ENCODE measurements around the gene CHAD. TPM values are rescaled to one million over a fixed set of nuclear protein-coding genes. Genes with fewer than 3 reads are reported as not detected.

Gene CHAD
- total and polyA plus RNA-seq, 2 of the 13 experiments (the other 11 are each of a cell fraction or from before 2014, with no cell fraction given), result 1.4 TPM; not detected in 1

GRCh38 chr17:50423553-50424159 lies 45.0 kb downstream of the CHAD start (continued):
- TF ChIP-seq NFE2L2 (IDR thresholded peaks at IDR 0.05; ENCODE audit: low read length), result peak; percentile 21; the same call in 1 of the 2 replicates
- TF ChIP-seq ZNF136 (CRISPR knock-in tag; IDR thresholded peaks at IDR 0.05; ENCODE audit: low read depth), result no peak
- peak; percentile 79 for TF ChIP-seq CHD4 (IDR thresholded peaks at IDR 0.05; ENCODE audit: borderline replicate concordance, low read length)
- TF ChIP-seq BORCS8-MEF2B (CRISPR knock-in tag; IDR thresholded peaks at IDR 0.05), result no peak
- no peak for TF ChIP-seq AKAP8 (CRISPR knock-in tag; IDR thresholded peaks at IDR 0.05)
- TF ChIP-seq ZNF3 (CRISPR knock-in tag; IDR thresholded peaks at IDR 0.05), result peak; percentile 40; the same call in 1 of the 2 replicates
- TF ChIP-seq PHF5A (CRISPR knock-in tag; IDR thresholded peaks at IDR 0.05; ENCODE audit: low read depth, unreplicated experiment), result peak; percentile 39
- peak; percentile 47; the same call in 1 of the 2 replicates for TF ChIP-seq ZNF639 (CRISPR knock-in tag; conservative IDR thresholded peaks at IDR 0.05)
- TF ChIP-seq ZNF792 (CRISPR knock-in tag; IDR thresholded peaks at IDR 0.05), result peak; percentile 94

- Histone ChIP-seq H3K4me3 (replicated peaks in 1 of 3; ENCODE audit: insufficient read depth in 1 of 3, low read depth in 2 of 3, low read length in 3 of 3) (no peak overlapping the region), H4K20me1 (ENCODE audit: insufficient read depth, low read length) (no peaks in the 10 kb centered on the region), H3K36me3 (replicated peaks in 1 of 2; ENCODE audit: control insufficient read depth in 1 of 2, insufficient read depth in 2 of 2, low read length in 2 of 2) (no peaks in the 10 kb centered on the region), H2AFZ (ENCODE audit: low read length) (no peak overlapping the region), H3K9ac (ENCODE audit: insufficient read depth, low read depth, low read length) (no peak overlapping the region), H3K27ac (ENCODE audit: extremely low read length, insufficient read depth, low read length) (peak overlapping the region; percentile 42), H3K79me2 (ENCODE audit: insufficient read depth, low read length) (peaks cover 14% of the 10 kb centered on the region), H3K27me3 (ENCODE audit: control insufficient read depth in 1 of 2, insufficient read depth in 2 of 2, low read length in 2 of 2) (no peaks in the 10 kb centered on the region; a peak in 1 of 5 replicates), H3K9me3 (ENCODE audit: low read length) (no peaks in the 10 kb centered on the region), H3K4me1 (ENCODE audit: insufficient read depth, low read length) (peaks cover 69% of the 10 kb centered on the region), H3K4me2 (ENCODE audit: low read depth, low read length) (peak overlapping the region; percentile 100)
- FAIRE-seq (peak; percentile 69), ATAC-seq (no peak), DNase-seq (ENCODE audit: low spot score) (peak; percentile 89)
- ChIA-PET POLR2A (interaction anchor here (3.6 kb wide), 1 partner anchor 25 kb away, joined by 29 read pairs; the partner anchor contains the start of gene LRRC59), CTCF (ENCODE audit: low intra/inter-chr PET ratio, low total read pairs) (no interaction called here)
- in situ Hi-C loops (cut with HindIII; ENCODE audit: extremely low pct_ligation_motif_present, low pct_unique_long_range_greater_than_20kb) (no loop called here), intact Hi-C loops (cut with micrococcal nuclease; ENCODE audit: unreplicated experiment) (loop anchor here (1.0 kb wide), 1 partner anchor 25 kb away; the partner anchor contains the start of gene LRRC59)
- BruUV-seq (replicated peaks), result no TSS peak
- WGBS (ENCODE audit: low lambda C conversion rate), result 4% methylated on average over 2 of the region's 2 CpGs
- TF ChIP-seq PAF1 (CRISPR knock-in tag; IDR thresholded peaks at IDR 0.05) (no peak), ZBTB40 (IDR thresholded peaks at IDR 0.05) (no peak), ZBTB40 (CRISPR knock-in tag; IDR thresholded peaks at IDR 0.05) (no peak), ZSCAN29 (CRISPR knock-in tag; conservative IDR thresholded peaks at IDR 0.05) (no peak)
Measured at GRCh38 chr17:50422738-50423137, 45.9 kb downstream of the CHAD start.
